NCI-H146 treated with DMSO at 0.1 percent for 48 hours (cell line): ENCODE data around the gene C3AR1.
"Not testable (repeated sequence)": the region's sequence is repeated elsewhere in the genome, so short reads cannot be mapped to it uniquely, and the experiment has no call there.

ENCODE experiments used
- DNase-seq: peaks from one replicate; lab custom pipeline; 2025; ENCODE audit not compliant: unreplicated experiment; lab: John Stamatoyannopoulos, UW

C3AR1 gene

GRCh38 chr12:8031017-8031416, 35.1 kb downstream of the C3AR1 start:
- DNase-seq: not testable (repeated sequence)

- DNase-seq: no peak
Observed at GRCh38 chr12:8030189-8030588, 36.0 kb downstream of the C3AR1 start.

DNA sequence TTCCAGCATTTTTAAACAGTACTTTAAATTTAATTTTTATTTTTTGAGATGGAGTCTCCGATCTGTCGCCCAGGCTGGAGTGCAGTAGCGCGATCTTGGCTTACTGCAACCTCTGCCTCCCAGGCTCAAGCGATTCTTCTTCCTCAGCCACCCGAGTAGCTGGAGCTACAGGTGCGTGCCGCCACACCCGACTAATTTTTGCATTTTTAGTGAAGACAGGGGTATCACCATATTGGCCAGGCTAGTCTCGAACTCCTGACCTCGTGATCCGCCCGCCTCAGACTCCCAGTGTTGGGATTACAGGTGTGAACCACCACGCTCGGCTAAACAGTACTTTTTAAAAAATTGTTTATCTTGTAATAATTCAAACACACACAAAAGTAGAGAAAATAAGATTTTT, 37.9 kb downstream of the C3AR1 start:
- DNase-seq: no peak

DNA sequence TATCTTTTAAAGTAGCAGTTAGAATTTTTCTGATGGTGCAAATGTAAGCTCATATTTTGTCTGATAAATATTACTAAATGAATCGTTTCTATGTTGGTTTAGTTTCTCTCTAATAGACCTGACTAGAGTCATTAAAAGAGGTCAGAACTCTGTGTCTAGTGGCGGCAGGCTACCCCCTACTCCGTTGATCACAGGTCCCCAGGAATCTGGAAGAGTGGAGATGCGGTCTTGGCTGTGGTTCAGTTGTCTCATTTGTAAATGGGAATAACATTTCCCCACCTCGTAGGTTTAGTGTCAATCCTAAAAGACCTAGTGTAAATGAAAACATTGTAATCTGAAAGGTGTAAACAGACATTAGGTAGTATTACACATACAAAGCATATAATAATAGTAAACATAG, 38.3 kb downstream of the C3AR1 start:
- no peak for DNase-seq

- DNase-seq: peak; percentile 99
Observed at GRCh38 chr12:8026291-8026900, 39.8 kb downstream of the C3AR1 start.

DNA sequence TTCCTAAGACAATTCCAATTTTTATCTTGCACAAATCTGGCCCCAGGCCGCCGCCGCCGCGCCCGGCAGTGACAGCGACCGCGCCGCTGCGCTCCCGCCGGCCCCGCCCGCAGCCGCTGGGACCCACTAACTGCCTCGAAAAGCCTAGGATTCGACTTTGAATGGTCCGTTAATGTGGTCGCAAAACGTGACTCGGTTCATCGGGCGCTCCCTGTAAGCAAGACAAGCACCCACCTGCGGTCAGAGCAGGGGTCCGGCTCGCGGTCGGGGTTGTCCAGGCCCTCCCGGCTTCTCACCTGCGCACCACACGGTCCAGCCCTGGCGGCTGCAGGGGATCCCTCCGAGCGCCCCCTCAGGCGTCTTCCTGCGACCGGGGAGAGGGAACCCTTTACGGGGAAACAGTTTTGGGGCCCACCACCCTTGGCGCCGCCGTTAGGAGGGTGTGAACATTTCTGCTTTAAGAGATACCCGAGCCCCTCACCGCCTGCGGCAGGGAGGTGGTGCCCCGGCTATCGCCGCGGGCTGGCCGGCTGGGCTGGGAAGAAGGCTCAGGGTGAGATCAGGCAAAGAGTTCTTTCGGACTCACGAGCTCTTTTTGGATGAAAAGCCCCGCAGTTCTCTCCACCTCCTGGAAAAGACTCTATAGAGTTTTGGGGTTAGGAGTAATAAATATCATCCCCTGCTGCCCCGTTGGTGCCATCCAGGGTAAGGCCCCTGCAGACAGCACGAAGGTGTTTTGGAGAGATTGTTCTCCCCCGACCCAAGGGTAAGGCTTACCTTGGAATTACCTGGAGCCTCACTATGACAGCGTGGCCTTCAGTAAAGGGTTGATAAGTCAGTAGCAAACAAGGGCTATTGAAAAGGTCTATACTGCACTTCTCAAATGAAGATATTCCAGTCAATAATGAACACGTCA, 47.2 kb downstream of the C3AR1 start:
- DNase-seq: no peak

DNA sequence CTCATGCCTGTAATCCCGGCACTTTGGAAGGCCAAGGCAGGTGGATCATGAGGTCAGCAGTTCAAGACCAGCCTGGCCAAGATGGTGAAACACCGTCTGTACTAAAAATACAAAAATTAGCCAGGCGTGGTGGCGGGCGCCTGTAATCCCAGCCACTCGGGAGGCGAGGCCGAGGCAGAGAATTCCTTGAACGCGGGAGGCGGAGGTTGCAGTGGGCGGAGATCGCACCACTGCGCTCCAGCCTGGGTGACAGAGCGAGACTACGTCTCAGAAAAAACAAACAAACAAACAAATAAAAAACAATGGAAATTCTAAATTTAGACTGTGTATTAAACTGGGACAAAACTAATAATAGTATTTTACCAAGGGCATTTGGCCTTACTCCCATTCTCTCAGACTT, 47.9 kb downstream of the C3AR1 start:
- DNase-seq: not testable (repeated sequence)

DNA sequence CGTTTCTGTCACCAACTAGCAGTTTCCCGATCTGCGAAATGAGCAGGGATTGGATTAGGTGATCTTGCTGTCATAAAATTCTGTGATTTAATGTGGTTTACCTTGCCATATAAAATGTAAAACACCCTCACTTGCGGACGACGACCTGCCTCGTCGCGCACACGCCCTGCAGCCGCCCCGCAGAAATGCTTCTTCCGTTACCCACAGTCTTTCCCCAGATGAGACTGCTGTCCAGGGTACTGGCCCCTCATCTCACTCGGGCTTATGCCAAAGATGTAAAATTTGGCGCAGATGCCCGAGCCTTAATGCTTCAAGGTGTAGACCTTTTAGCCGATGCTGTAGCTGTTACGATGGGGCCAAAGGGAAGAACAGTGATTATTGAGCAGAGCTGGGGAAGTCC, 51.3 kb downstream of the C3AR1 start:
- DNase-seq: no peak

DNA sequence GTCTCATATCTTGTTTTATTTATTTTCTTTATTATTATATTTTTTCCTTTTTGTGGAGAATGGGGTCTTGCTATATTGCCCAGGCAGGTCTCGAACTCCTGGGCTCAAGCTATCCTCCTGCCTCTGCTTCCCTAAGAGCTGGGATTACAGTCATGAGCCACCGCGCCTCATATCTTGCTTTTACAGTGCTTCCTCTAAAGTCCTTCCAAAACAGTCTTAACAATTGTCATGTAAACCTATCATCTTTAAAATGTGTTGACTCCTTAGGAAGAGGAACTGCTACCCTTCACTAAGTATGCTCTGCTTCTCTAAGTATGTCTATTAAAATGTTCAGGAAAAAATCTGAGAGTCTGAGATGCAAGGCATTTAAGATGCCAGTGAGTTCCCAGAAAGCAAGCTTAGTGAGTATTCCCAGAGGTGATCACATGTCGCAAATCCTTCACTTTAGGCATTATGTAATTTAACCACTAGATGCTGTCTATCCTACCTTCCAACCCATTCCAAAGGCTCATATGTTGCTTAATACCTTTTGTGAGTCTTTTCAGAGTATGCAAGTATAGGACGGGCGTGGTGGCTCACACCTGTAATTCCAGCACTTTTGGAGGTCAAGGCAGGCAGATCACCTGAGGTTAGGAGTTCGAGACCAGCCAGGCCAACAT, 53.4 kb downstream of the C3AR1 start:
- no peak for DNase-seq

DNA sequence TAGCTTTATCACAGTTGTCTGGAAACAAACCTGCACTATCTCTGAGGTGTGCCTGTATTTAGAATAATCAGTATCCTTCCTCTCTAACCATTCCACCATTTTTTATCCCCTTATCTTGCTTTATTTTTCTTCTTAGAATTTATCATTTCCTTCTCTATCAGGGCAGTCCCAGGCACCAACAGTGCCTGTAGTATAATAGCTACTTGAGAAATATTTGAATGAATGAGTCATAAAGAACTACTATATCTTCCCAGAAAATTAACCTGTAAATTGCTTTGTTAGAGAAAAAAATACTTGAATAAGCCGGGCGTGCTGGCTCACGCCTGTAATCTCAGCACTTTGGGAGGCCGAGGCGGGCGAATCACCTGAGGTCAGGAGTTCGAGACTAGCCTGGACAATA, 54.8 kb downstream of the C3AR1 start:
- no peak for DNase-seq
